Hypothalamus (tissue), 51 donors: ENCODE data around the gene MCTP1.

Experiments used
- DNase-seq, 51 donors: peaks; one replicate each; lab custom pipeline; 2025; lab: John Stamatoyannopoulos, UW

The MCTP1 gene

GRCh38 chr5:95081500-95081960 lies 203.4 kb downstream of the MCTP1 start:
- DNase-seq: peak in 6 of 51 donors; percentile 2 to 50 (median 8)

DNA sequence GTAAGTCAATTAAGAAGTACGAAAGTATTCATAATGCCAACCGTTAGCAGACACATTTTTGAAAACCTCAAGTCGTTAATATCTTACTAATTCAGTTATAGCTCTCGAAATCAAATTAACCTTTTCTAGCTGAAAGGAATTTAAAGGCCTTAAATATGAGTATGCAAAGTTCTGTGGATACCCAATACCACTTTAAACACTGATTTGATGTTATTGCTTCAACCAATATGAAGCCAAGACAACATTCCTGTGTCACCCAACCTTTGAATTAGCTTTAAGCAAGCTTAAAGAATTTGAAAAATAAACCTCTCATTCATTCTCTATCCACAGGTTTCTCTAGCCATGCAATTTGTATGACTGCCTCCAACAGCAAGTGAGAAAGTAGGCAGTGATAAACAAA lies 204.5 kb downstream of the MCTP1 start:
- no peak for DNase-seq

GRCh38 chr5:95080030-95080429 lies 204.9 kb downstream of the MCTP1 start:
- no peak for DNase-seq

- DNase-seq: no peak
These were observed 206.0 kb downstream of the MCTP1 start for GRCh38 chr5:95078868-95079267.

GRCh38 chr5:95076395-95077185 lies 208.3 kb downstream of the MCTP1 start:
- no peak for DNase-seq

DNA sequence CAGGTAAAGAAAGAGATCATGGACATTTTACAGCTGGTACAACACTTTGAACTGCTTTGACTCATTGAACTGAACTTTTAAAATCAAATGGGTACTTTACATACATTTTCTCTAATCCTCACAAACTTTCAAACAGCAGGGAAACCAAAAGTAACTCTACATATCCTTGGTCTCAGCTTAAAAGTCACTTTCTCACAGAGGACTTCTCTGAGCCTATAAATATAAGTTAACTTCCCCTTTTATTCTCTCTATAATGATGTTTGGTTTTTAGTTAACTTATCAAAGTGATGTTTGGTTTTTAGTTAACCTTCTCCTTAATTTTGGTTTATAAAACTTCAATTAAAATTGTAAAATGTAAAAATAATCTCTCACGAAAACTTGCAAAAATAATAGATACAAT lies 209.8 kb downstream of the MCTP1 start:
- no peak for DNase-seq

DNA sequence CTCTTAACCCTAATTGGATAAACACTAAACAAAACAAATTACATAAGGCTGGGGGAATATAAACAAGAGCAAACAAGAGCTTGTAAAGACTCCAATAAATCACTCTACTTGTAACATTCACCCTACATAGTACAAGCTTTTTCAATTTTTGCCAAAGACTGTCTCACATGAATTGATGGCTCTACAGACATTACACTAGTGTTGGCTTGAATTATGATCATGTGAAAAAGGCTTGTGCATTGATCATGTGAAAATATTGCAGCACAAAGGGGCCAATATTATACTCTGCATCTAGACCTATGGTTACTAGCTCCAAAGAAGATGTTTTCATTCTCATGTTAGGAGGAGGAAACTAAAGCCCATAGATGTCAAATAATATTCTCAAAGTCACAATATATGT lies 212.6 kb downstream of the MCTP1 start:
- no peak for DNase-seq

DNA sequence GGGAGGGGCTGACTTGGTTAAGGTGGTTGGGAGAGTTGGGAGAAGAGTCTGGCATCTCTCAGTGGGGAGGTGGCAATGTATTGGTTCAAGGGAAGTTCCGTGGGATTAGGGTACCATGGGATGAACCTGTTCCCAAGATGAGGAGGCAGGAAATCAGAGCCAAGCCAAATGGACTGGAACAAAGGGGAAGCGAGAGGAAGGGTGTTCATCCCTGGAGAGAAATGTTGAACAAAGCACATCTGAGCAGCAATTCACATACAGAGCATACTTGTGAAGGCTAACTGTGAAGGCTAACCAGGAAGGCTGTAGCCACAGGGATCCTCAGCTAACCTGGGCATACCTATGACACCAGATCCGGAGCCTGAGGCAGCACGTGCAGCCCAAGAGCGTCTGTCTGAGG lies 214.0 kb downstream of the MCTP1 start:
- DNase-seq: no peak

DNA sequence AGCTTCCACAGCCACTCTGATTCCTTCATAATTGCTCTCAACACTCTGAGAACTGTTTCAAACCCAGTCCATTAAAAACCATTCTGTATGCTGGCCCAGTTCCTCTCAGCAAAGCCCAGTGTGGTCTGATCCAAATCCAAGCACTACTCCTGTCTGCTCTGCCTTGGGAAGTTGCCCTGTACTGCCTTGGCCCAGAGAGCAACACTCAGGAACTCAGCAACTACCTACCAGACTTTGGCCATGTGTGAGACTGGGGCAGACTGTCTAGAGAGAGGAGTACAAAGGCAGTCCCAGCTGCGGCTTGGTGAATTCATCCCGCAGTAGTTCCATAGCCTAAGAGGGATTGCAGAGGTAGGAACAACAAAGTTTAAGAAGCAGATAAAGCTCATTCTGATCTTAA lies 214.4 kb downstream of the MCTP1 start:
- DNase-seq: no peak

GRCh38 chr5:95069948-95070347 lies 214.9 kb downstream of the MCTP1 start:
- no peak for DNase-seq

DNA sequence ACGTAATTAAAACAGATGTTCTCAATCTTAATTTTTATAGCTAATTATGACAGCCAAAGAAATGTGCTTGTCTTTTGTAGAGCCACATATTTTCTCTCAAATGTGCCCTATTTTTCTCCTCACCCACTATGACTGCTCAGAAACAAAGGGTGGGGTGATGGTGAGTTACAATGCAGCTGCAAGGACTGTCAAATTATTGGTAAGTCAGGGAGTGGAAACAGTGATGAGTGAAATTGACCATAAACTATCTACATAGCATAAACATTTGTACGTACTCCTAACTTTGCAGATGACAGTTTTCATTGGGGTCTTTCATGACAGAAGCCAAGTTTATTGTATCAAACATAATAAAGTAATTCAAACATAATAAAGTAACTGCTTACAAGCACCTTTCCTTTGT lies 215.9 kb downstream of the MCTP1 start:
- DNase-seq: no peak

DNA sequence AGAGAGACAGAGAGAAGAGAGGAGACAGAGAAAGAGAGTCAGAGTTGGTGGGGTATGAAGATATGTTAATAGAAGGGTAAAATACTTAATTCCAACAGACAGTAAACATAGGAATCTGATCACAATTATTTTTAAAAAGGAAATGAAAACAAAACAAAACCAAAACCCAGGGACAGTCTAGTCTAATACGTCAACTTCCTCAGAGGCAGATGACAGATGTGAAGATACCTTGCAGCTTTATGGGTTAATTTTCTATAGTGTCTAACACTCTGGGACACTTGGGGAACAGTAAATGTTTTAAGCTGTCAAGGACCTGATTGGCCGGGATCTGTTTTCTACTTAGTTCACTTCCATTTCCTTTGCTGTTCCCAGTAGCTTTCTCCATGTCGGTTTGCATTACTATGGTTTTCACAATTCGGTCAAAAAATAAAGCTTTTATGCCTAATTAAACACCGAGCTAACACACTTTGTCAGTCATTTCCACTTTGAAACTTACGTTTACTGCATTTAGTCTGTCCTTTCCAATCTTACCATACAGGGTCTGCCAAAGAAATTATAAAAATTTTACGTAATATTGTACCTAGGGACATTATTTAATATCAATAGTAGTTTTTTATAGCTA lies 216.5 kb downstream of the MCTP1 start:
- no peak for DNase-seq

GRCh38 chr5:95066048-95066447 lies 218.8 kb downstream of the MCTP1 start:
- DNase-seq: no peak

- DNase-seq: no peak
These were observed 221.4 kb downstream of the MCTP1 start for GRCh38 chr5:95063492-95063891.

DNA sequence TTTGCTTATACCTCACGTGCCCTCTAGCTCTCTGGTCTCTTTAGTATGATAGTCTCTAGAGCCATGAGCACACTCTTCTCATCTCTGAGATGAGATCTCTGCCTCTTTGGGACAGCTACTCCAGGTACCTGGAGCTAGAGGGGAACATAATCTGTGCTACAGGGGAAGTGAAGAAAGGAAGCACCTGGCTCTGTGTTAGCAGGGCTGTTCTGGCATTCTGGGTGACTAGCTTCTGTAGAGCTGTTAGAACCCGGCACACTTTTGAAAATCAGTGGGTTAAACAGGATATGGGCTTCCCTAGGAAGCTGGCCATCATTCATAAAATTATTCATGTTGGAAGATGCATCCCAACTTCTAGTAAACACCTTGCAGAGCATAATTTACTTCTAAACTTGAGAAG lies 224.8 kb downstream of the MCTP1 start:
- DNase-seq: no peak

GRCh38 chr5:95059636-95060035 lies 225.3 kb downstream of the MCTP1 start:
- no peak for DNase-seq

DNA sequence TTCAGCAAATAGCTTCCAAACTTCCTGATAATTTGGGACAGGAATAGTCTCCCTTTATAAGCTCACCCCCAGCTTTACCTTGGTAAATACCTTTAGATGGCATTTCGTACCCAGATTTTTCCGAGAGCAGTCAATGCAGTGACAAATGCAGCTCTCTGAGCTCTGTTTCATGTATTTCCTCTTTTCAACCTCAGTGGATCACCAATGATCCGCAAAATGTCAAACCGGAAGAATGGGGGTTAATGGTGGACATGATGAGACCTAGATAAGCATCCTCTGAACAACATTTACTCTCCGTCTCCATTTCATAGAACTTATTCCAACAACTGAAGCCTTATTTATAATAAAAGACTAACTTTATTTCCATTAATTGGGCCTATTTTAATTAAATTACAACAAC lies 227.3 kb downstream of the MCTP1 start:
- DNase-seq: no peak

- DNase-seq: no peak
These were observed 231.6 kb downstream of the MCTP1 start for GRCh38 chr5:95053253-95053652.

DNA sequence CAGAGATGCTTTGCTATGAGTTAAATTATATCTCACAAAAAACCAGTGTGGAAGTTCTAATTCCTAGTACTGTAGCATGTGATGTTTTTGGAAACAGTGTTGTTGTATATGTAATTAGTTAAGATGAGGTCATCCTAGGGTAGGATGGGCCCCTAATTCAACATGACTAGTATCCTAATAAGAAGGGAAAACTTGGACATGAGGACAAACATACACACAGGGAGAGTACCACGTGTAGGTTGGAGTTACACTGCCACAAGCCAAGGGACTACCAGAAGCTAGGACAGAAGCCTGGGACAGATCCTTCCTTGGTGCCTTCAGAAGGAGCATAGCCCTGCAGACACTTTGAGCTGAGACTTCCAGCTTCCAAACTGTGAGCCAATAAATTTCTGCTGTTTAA lies 234.2 kb downstream of the MCTP1 start:
- no peak for DNase-seq

- no peak for DNase-seq
These were observed 236.3 kb downstream of the MCTP1 start for GRCh38 chr5:95048628-95049027.

GRCh38 chr5:95045181-95045965 lies 239.5 kb downstream of the MCTP1 start:
- DNase-seq: no peak

- no peak for DNase-seq
These were observed 240.8 kb downstream of the MCTP1 start for GRCh38 chr5:95044096-95044495.
